ENCODE results near the gene TNFAIP8L3.

DNA sequence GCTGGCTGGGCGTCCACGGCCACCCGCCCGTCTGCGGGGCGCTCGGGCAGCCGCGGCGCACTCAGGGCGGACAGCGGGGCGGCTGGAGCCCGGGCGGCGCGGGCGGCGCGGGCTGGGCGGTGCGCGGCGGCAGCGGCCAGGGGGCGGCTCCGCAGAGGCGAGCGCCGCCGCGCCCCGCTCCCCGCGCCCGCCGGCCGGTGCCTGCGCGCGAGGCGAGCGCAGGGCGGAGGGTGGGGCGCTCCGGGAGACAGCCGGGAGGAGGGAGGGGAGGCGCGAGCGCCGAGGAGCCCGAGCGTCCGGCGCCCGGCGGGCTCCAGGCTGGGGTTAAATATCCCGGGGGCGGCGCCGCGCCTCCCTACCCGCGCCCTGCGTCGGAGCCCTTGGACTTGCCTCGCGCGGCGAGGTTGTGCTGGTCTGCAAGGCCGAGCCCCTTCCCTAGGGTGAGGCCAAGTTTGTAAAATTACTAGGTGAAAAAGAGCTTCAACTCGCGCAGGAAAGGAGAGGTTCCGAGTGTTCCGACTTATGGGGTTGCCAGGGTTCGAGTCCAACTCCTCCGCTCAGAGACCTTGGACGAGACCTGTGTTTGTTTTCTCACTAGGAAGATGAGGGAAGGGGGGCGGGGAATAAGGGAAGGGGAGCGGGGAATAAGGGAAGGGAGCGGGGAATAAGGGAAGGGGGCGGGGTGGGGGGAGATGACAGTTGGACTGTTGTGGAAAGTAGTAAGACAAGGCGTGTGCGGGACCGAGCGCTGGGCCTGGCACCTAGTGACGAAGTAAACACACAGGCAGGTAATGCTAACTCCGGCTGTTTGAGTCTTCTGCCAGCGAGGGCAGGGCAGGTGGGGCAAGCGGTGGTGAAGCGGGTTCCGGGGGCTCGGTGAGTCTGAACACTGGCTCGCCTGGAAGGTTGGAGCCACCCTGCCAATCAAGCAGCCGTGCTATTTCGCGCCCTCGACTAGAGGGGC lies at the start of gene TNFAIP8L3:
- TF ChIP-seq GLIS3 (CRISPR knock-in tag; IDR thresholded peaks at IDR 0.05) (no peak), ESRRG (CRISPR knock-in tag; IDR thresholded peaks at IDR 0.05) (no peak), ZFP3 (CRISPR knock-in tag; IDR thresholded peaks at IDR 0.05) (no peak), TOX (CRISPR knock-in tag; IDR thresholded peaks at IDR 0.05; ENCODE audit: borderline replicate concordance) (no peak), PPARA (CRISPR knock-in tag; IDR thresholded peaks at IDR 0.05; ENCODE audit: borderline replicate concordance) (no peak), ARNTL (CRISPR knock-in tag; IDR thresholded peaks at IDR 0.05; ENCODE audit: borderline replicate concordance, low read depth) (no peak), RARB (CRISPR knock-in tag; IDR thresholded peaks at IDR 0.05) (no peak), ZFP30 (CRISPR knock-in tag; IDR thresholded peaks at IDR 0.05) (no peak), ZNF70 (CRISPR knock-in tag; IDR thresholded peaks at IDR 0.05) (no peak)
- TF ChIP-seq, protein P1, sequence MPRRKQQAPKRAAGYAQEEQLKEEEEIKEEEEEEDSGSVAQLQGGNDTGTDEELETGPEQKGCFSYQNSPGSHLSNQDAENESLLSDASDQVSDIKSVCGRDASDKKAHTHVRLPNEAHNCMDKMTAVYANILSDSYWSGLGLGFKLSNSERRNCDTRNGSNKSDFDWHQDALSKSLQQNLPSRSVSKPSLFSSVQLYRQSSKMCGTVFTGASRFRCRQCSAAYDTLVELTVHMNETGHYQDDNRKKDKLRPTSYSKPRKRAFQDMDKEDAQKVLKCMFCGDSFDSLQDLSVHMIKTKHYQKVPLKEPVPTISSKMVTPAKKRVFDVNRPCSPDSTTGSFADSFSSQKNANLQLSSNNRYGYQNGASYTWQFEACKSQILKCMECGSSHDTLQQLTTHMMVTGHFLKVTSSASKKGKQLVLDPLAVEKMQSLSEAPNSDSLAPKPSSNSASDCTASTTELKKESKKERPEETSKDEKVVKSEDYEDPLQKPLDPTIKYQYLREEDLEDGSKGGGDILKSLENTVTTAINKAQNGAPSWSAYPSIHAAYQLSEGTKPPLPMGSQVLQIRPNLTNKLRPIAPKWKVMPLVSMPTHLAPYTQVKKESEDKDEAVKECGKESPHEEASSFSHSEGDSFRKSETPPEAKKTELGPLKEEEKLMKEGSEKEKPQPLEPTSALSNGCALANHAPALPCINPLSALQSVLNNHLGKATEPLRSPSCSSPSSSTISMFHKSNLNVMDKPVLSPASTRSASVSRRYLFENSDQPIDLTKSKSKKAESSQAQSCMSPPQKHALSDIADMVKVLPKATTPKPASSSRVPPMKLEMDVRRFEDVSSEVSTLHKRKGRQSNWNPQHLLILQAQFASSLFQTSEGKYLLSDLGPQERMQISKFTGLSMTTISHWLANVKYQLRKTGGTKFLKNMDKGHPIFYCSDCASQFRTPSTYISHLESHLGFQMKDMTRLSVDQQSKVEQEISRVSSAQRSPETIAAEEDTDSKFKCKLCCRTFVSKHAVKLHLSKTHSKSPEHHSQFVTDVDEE (CRISPR knock-in tag; IDR thresholded peaks at IDR 0.05) = no peak

Data from SK-N-SH treated with all-trans-retinoic acid at 6 μM for 48 hours (cell line).